T47D (cell line): ENCODE data around the gene PTMA.

Experiments
- DNase-seq, 2 experiments: peaks; one replicate each; pipeline versions ENCODE4 v3.0.0 to v3.0.0-alpha.2; 2011 to 2012; ENCODE audit warnings: low read depth in 1 of 2, low spot score in 1 of 2
- JUND ChIP-seq: IDR thresholded peaks from 2 replicates; pipeline ENCODE4 v1.6.1; 2012; ENCODE audit warnings: low read depth
- in situ Hi-C: cut with HindIII; loops from 2 replicates; pipeline ENCODE4 v1.10.0; 2016; ENCODE audit warnings: low sequenced_read_pairs, low pct_unique_long_range_greater_than_20kb

The PTMA gene

GRCh38 chr2:231667096-231667427, 41.3 kb upstream of the PTMA start:
- in situ Hi-C loops = no loop called here
- no peak for TF ChIP-seq JUND
- no peak for DNase-seq

- TF ChIP-seq JUND = no peak
- no peak for DNase-seq
- in situ Hi-C loops = no loop called here
Observed at GRCh38 chr2:231667496-231667895, 40.8 kb upstream of the PTMA start.

- in situ Hi-C loops = no loop called here
- no peak for TF ChIP-seq JUND
- no peak for DNase-seq
Observed at GRCh38 chr2:231668981-231669380, 39.3 kb upstream of the PTMA start.

GRCh38 chr2:231671270-231672050, 36.9 kb upstream of the PTMA start:
- in situ Hi-C loops = no loop called here
- DNase-seq = peak in 1 of 2 experiments; percentile 69
- TF ChIP-seq JUND = no peak

- in situ Hi-C loops = no loop called here
- peak in 1 of 2 experiments; percentile 70 for DNase-seq
- TF ChIP-seq JUND = no peak
Observed at GRCh38 chr2:231672617-231673347, 35.5 kb upstream of the PTMA start.

GRCh38 chr2:231673348-231673770, 35.0 kb upstream of the PTMA start:
- no peak for TF ChIP-seq JUND
- peak; percentile 71 to 94 for DNase-seq
- in situ Hi-C loops = no loop called here

- DNase-seq = peak in 1 of 2 experiments; percentile 73
- TF ChIP-seq JUND = no peak
- in situ Hi-C loops = no loop called here
Observed at GRCh38 chr2:231674587-231675338, 33.6 kb upstream of the PTMA start.

- no peak for TF ChIP-seq JUND
- in situ Hi-C loops = no loop called here
- DNase-seq = no peak
Observed at GRCh38 chr2:231676243-231676642, 32.1 kb upstream of the PTMA start.

GRCh38 chr2:231677632-231678104, 30.7 kb upstream of the PTMA start:
- TF ChIP-seq JUND = no peak
- in situ Hi-C loops = no loop called here
- peak in 1 of 2 experiments; percentile 87 for DNase-seq

GRCh38 chr2:231679908-231680284, 28.4 kb upstream of the PTMA start:
- no peak for DNase-seq
- in situ Hi-C loops = no loop called here
- TF ChIP-seq JUND = no peak

GRCh38 chr2:231680285-231680991, 27.9 kb upstream of the PTMA start:
- TF ChIP-seq JUND = no peak
- in situ Hi-C loops = no loop called here
- DNase-seq = peak in 1 of 2 experiments; percentile 83
